ENCODE data around the gene NCOR2. TPM values are rescaled to one million over a fixed set of nuclear protein-coding genes. Genes with fewer than 3 reads are reported as not detected.

NCOR2 gene
- total RNA-seq, 1 experiment from 2014 or later = 326 TPM

GRCh38 chr12:124531281-124531745, 36.1 kb downstream of the NCOR2 start:
- no peak for TF ChIP-seq NFATC4 (CRISPR knock-in tag; IDR thresholded peaks at IDR 0.05)
- TF ChIP-seq ZBTB43 (CRISPR knock-in tag; IDR thresholded peaks at IDR 0.05) = no peak
- no peak for TF ChIP-seq RELA (CRISPR knock-in tag; IDR thresholded peaks at IDR 0.05; ENCODE audit: borderline replicate concordance)
- no peak for TF ChIP-seq ZBTB21 (CRISPR knock-in tag; IDR thresholded peaks at IDR 0.05; ENCODE audit: borderline replicate concordance)
- no peak for TF ChIP-seq CBFB (CRISPR knock-in tag; IDR thresholded peaks at IDR 0.05; ENCODE audit: low read depth)
- TF ChIP-seq GABPB1 (CRISPR knock-in tag; IDR thresholded peaks at IDR 0.05) = no peak
- TF ChIP-seq ZNF263 (CRISPR knock-in tag; IDR thresholded peaks at IDR 0.05; ENCODE audit: low read depth) = no peak
- no peak for TF ChIP-seq IRF2 (CRISPR knock-in tag; IDR thresholded peaks at IDR 0.05; ENCODE audit: borderline replicate concordance, low read depth)
- no peaks in the 10 kb centered on the region for H3K27me3 Mint-ChIP-seq (ENCODE audit: low read depth)
- H3K36me3 Mint-ChIP-seq = peaks cover 31% of the 10 kb centered on the region
- H3K4me1 Mint-ChIP-seq = peaks cover 48% of the 10 kb centered on the region
- ChIA-PET POLR2A (interaction anchor here (0.7 kb wide), 1 partner anchor 10 kb away, joined by 4 read pairs; no protein-coding TSS in a partner anchor), CTCF (no interaction called here)
- peak; percentile 51 for ATAC-seq
- H3K4me3 Mint-ChIP-seq = no peak overlapping the region
- DNase-seq (ENCODE audit: low spot score) = no peak
- peaks cover 6% of the 10 kb centered on the region for H3K9me3 Mint-ChIP-seq
- no peak overlapping the region for H3K27ac Mint-ChIP-seq

DNA sequence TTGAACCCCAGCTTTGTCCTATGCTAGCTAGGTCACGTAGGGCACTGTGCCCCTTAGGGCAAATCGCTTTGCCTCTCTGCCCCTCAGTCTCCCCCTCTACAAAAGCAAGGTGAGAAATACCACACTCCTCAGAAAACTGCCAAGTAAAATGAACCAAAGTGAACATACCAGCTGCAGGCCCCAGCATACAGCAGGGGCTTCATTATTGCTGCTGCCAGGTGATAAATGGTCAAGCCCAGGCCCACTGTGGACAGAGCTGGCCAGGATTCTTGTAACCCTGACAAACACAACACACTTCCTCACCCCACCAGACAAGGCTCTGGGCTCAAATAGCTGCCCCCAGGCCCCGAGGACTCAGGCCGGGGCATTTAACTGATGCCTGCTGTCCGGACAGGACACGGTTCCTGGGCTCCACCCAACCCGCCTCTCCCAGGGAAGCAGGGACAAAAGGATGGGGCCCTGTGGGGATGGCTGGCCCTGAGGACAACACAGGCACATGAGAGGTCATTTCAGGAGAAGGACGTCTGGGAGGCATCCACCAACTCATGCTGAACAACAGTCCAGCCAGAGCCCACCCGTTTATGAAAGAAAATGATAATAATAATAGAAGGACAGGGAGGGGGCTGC, 36.7 kb downstream of the NCOR2 start:
- Mint-ChIP-seq H3K4me3 (no peak overlapping the region), H3K36me3 (peaks cover 29% of the 10 kb centered on the region), H3K4me1 (peaks cover 45% of the 10 kb centered on the region)

GRCh38 chr12:124529565-124530276, 37.7 kb downstream of the NCOR2 start:
- no peak for ATAC-seq
- no peak for TF ChIP-seq ATF6 (CRISPR knock-in tag; IDR thresholded peaks at IDR 0.05)
- no peak for TF ChIP-seq EMX1 (CRISPR knock-in tag; IDR thresholded peaks at IDR 0.05)
- no peak for TF ChIP-seq E2F4 (CRISPR knock-in tag; IDR thresholded peaks at IDR 0.05; ENCODE audit: borderline replicate concordance, low read depth)
- no peak for TF ChIP-seq ZNF219 (CRISPR knock-in tag; IDR thresholded peaks at IDR 0.05; ENCODE audit: borderline replicate concordance)
- TF ChIP-seq IRF2 (CRISPR knock-in tag; IDR thresholded peaks at IDR 0.05; ENCODE audit: borderline replicate concordance, low read depth) = no peak
- TF ChIP-seq ZSCAN18 (CRISPR knock-in tag; IDR thresholded peaks at IDR 0.05) = no peak
- TF ChIP-seq NFYB (CRISPR knock-in tag; conservative IDR thresholded peaks at IDR 0.05; ENCODE audit: low read depth) = no peak
- TF ChIP-seq TEAD1 (CRISPR knock-in tag; IDR thresholded peaks at IDR 0.05) = no peak
- no peak for TF ChIP-seq ESRRA (CRISPR knock-in tag; IDR thresholded peaks at IDR 0.05; ENCODE audit: borderline replicate concordance)

More for the DNA sequence above, 36.7 kb downstream of the NCOR2 start:
- ChIA-PET CTCF (no interaction called here), POLR2A (interaction anchor here (0.7 kb wide), 1 partner anchor 11 kb away, joined by 4 read pairs; no protein-coding TSS in a partner anchor)
- no peak for DNase-seq (ENCODE audit: low spot score)
- no peak for ATAC-seq
- Mint-ChIP-seq H3K27ac (no peak overlapping the region), H3K9me3 (peaks cover 6% of the 10 kb centered on the region), H3K27me3 (ENCODE audit: low read depth) (no peaks in the 10 kb centered on the region)
- TF ChIP-seq KAT7 (CRISPR knock-in tag; IDR thresholded peaks at IDR 0.05; ENCODE audit: borderline replicate concordance) (no peak), NR2C2 (CRISPR knock-in tag; IDR thresholded peaks at IDR 0.05) (no peak), ZNF671 (CRISPR knock-in tag; IDR thresholded peaks at IDR 0.05) (no peak), PRRX2 (CRISPR knock-in tag; IDR thresholded peaks at IDR 0.05) (no peak), ZSCAN18 (CRISPR knock-in tag; IDR thresholded peaks at IDR 0.05) (no peak), NR3C1 (CRISPR knock-in tag; conservative IDR thresholded peaks at IDR 0.05; ENCODE audit: low read depth) (no peak), TP53 (CRISPR knock-in tag; IDR thresholded peaks at IDR 0.05) (no peak)

More at GRCh38 chr12:124529565-124530276, 37.7 kb downstream of the NCOR2 start:
- Mint-ChIP-seq H3K4me1 (peaks cover 41% of the 10 kb centered on the region), H3K36me3 (peaks cover 27% of the 10 kb centered on the region), H3K27ac (no peak overlapping the region), H3K27me3 (ENCODE audit: low read depth) (no peaks in the 10 kb centered on the region), H3K4me3 (no peak overlapping the region), H3K9me3 (peaks cover 6% of the 10 kb centered on the region)
- DNase-seq (ENCODE audit: low spot score) = no peak
- ChIA-PET POLR2A (interaction anchor here (0.9 kb wide), 1 partner anchor 27 kb away, joined by 3 read pairs; no protein-coding TSS in a partner anchor), CTCF (interaction anchor here (0.7 kb wide), 1 partner anchor 65 kb away, joined by 4 read pairs; no protein-coding TSS in a partner anchor)

Measured in WTC11 (cell line).